RPMI8226 (cell line): ENCODE results near the gene NME8.
A peak's percentile ranks its signal among the peaks of the same experiment; 100 is the strongest.
"Not testable (repeated sequence)": the region's sequence is repeated elsewhere in the genome, so short reads cannot be mapped to it uniquely, and the experiment has no call there.

Experiments used
- DNase-seq: peaks from one replicate; pipeline ENCODE4 v3.0.0-alpha.2; 2015

NME8 gene

GRCh38 chr7:37848297-37848696, at the start of gene NME8:
NME8 (plus strand) TSS chr7:37848597; CDS start chr7:37850267, 1,670 bp downstream.
- DNase-seq = no peak

- no peak for DNase-seq
Measured at GRCh38 chr7:37806152-37806551, 42.2 kb upstream of the NME8 start.

- DNase-seq = not testable (repeated sequence)
Measured at GRCh38 chr7:37812161-37812580, 36.2 kb upstream of the NME8 start.

GRCh38 chr7:37815671-37816371, 32.6 kb upstream of the NME8 start:
- no peak for DNase-seq

- no peak for DNase-seq
Measured at GRCh38 chr7:37816922-37817590, 31.3 kb upstream of the NME8 start.

GRCh38 chr7:37817591-37817960, 30.8 kb upstream of the NME8 start:
- no peak for DNase-seq

GRCh38 chr7:37817996-37818720, 30.2 kb upstream of the NME8 start:
- DNase-seq = no peak

- no peak for DNase-seq
Measured at GRCh38 chr7:37820708-37821468, 27.5 kb upstream of the NME8 start.

- DNase-seq = no peak
Measured at GRCh38 chr7:37822946-37823345, 25.5 kb upstream of the NME8 start.

GRCh38 chr7:37823557-37823956, 24.8 kb upstream of the NME8 start:
- no peak for DNase-seq

GRCh38 chr7:37825038-37825437, 23.4 kb upstream of the NME8 start:
- no peak for DNase-seq

- DNase-seq = no peak
Measured at GRCh38 chr7:37826825-37827224, 21.6 kb upstream of the NME8 start.

- DNase-seq = no peak
Measured at GRCh38 chr7:37831244-37831643, 17.2 kb upstream of the NME8 start.

- DNase-seq = peak; percentile 80
Measured at GRCh38 chr7:37832194-37832593, 16.2 kb upstream of the NME8 start.

GRCh38 chr7:37833107-37833817, 15.1 kb upstream of the NME8 start:
- peak; percentile 69 for DNase-seq

GRCh38 chr7:37833818-37834146, 14.6 kb upstream of the NME8 start:
- no peak for DNase-seq

GRCh38 chr7:37853468-37853867, 5.1 kb downstream of the NME8 start:
- DNase-seq = peak; percentile 18

- DNase-seq = no peak
Measured at GRCh38 chr7:37882086-37882485, 33.7 kb downstream of the NME8 start.

- no peak for DNase-seq
Measured at GRCh38 chr7:37893359-37893758, 45.0 kb downstream of the NME8 start.

GRCh38 chr7:37894671-37895070, 46.3 kb downstream of the NME8 start:
- no peak for DNase-seq

GRCh38 chr7:37899712-37900247, 51.4 kb downstream of the NME8 start:
- DNase-seq = no peak

- peak; percentile 17 for DNase-seq
Measured at GRCh38 chr7:37901236-37901827, 52.9 kb downstream of the NME8 start.
